Keratinocyte (primary cell): ENCODE data around the gene SYS1. TPM values are rescaled to one million over a fixed set of nuclear protein-coding genes. Genes with fewer than 3 reads are reported as not detected.

ENCODE experiments used
- DNase-seq: peaks from one replicate; pipeline ENCODE4 v3.0.0-alpha.2; 2011; ENCODE audit warnings: low read depth, missing footprints, low spot score
- FAIRE-seq: peaks from 2 replicates; lab custom pipeline; 2011; peaks lifted over from hg19 to GRCh38; lab: Jason Lieb, UNC
- H2AFZ ChIP-seq: 2 replicates; pipeline ENCODE4 v1.6.0; 2012; ENCODE audit warnings: low read length, control low read depth, inconsistent platforms; ENCODE audit not compliant: control insufficient read depth
- H3K27ac ChIP-seq: 2 replicates; pipeline ENCODE4 v1.5.1; 2011; ENCODE audit warnings: low read length; ENCODE audit not compliant: control insufficient read depth, insufficient read depth
- H3K27me3 ChIP-seq: 3 replicates; pipeline ENCODE4 v1.6.0; 2011; ENCODE audit warnings: low read length; ENCODE audit not compliant: control insufficient read depth, insufficient read depth; ENCODE audit errors: extremely low read depth
- H3K36me3 ChIP-seq, 2 experiments: 2 replicates in 1 of 2; 3 replicates in 1 of 2; pipeline ENCODE4 v1.5.1; 2011; ENCODE audit warnings: low read length in 2 of 2, mild to moderate bottlenecking in 1 of 2; ENCODE audit not compliant: control insufficient read depth in 2 of 2, insufficient read depth in 2 of 2; ENCODE audit errors: extremely low read depth in 1 of 2
- H3K4me1 ChIP-seq: 3 replicates; pipeline ENCODE4 v1.5.1; 2011; ENCODE audit warnings: low read length; ENCODE audit not compliant: control insufficient read depth, insufficient read depth; ENCODE audit errors: extremely low read depth
- H3K4me2 ChIP-seq: 3 replicates; pipeline ENCODE4 v1.6.0; 2011; ENCODE audit warnings: low read depth, low read length; ENCODE audit not compliant: control insufficient read depth, insufficient read depth; ENCODE audit errors: extremely low read depth
- H3K4me3 ChIP-seq, 3 experiments: fragments of 200-600 bp in 1 of 3; sonication (generic) in 1 of 3; 2 replicates in 2 of 3; 3 replicates in 1 of 3; pipeline ENCODE4 v1.5.1; 2011 to 2016; ENCODE audit warnings: low read length in 3 of 3, mild to moderate bottlenecking in 3 of 3, control low read depth in 2 of 3, inconsistent platforms in 1 of 3, low read depth in 1 of 3, mixed read lengths in 1 of 3, mixed run types in 1 of 3, moderate library complexity in 1 of 3; ENCODE audit not compliant: control insufficient read depth in 2 of 3, insufficient read depth in 2 of 3; ENCODE audit errors: extremely low read depth in 1 of 3
- H3K79me2 ChIP-seq: 2 replicates; pipeline ENCODE4 v1.6.0; 2012; ENCODE audit warnings: low read length; ENCODE audit not compliant: control insufficient read depth, insufficient read depth
- H3K9ac ChIP-seq: 3 replicates; pipeline ENCODE4 v1.6.0; 2011; ENCODE audit warnings: low read length; ENCODE audit not compliant: control insufficient read depth, insufficient read depth; ENCODE audit errors: extremely low read depth
- H3K9me1 ChIP-seq: 3 replicates; pipeline ENCODE4 v1.6.0; 2011; ENCODE audit warnings: low read length; ENCODE audit not compliant: control insufficient read depth, insufficient read depth; ENCODE audit errors: extremely low read depth
- H3K9me3 ChIP-seq: 2 replicates; pipeline ENCODE4 v1.5.1; 2012; ENCODE audit warnings: low read depth, low read length; ENCODE audit not compliant: control insufficient read depth
- H4K20me1 ChIP-seq: 3 replicates; pipeline ENCODE4 v1.6.0; 2011; ENCODE audit warnings: low read length; ENCODE audit not compliant: control insufficient read depth, insufficient read depth; ENCODE audit errors: extremely low read depth
- EZH2 ChIP-seq: IDR thresholded peaks from one replicate; pipeline ENCODE4 v1.6.1; 2012; ENCODE audit warnings: inconsistent platforms, mild to moderate bottlenecking, low read length, moderate library complexity
- dilution Hi-C: fragments of 300-500 bp; cut with MboI; formaldehyde crosslinking; loops from one replicate; pipeline ENCODE4 v1.7.0; 2020; ENCODE audit warnings: low sequenced_read_pairs; ENCODE audit not compliant: extremely low pct_ligation_motif_present
- polyA plus RNA-seq, 5 experiments: library from polyadenylated mRNA; depleted of rRNA in 3 of 5; stranded (reverse) in 3 of 5; stranded (forward) in 1 of 5; unstranded in 1 of 5; fragments of >200 nt; gene quantifications; 1 replicate in 1 of 5; 2 replicates in 3 of 5; 3 replicates in 1 of 5; pipeline versions ENCODE4 v1.2.1 to v1.2.3, GENCODE V29; 2011 to 2012; ENCODE audit warnings: missing spikeins in 2 of 5, low read depth in 1 of 5, low replicate concordance in 1 of 5
- TF ChIP-seq, protein P1 (sequence below), 3 experiments: IDR thresholded peaks in 1 of 3; conservative IDR thresholded peaks in 1 of 3; optimal IDR thresholded peaks in 1 of 3; 2 replicates in 2 of 3; 3 replicates in 1 of 3; pipeline versions ENCODE3 to v1.5.1; 2011; ENCODE audit warnings: low read length in 3 of 3, mild to moderate bottlenecking in 3 of 3, moderate library complexity in 2 of 3, control low read depth in 1 of 3, inconsistent platforms in 1 of 3; ENCODE audit not compliant: insufficient read depth in 2 of 3; ENCODE audit errors: extremely low read depth in 1 of 3

SYS1 gene
- polyA plus RNA-seq, 1 donor (not counting 4 experiments of a cell fraction or from before 2014, with no cell fraction given): 16.8 TPM

- TF ChIP-seq, protein P1, sequence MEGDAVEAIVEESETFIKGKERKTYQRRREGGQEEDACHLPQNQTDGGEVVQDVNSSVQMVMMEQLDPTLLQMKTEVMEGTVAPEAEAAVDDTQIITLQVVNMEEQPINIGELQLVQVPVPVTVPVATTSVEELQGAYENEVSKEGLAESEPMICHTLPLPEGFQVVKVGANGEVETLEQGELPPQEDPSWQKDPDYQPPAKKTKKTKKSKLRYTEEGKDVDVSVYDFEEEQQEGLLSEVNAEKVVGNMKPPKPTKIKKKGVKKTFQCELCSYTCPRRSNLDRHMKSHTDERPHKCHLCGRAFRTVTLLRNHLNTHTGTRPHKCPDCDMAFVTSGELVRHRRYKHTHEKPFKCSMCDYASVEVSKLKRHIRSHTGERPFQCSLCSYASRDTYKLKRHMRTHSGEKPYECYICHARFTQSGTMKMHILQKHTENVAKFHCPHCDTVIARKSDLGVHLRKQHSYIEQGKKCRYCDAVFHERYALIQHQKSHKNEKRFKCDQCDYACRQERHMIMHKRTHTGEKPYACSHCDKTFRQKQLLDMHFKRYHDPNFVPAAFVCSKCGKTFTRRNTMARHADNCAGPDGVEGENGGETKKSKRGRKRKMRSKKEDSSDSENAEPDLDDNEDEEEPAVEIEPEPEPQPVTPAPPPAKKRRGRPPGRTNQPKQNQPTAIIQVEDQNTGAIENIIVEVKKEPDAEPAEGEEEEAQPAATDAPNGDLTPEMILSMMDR (optimal IDR thresholded peaks at IDR 0.05 in 1 of 3, IDR thresholded peaks at IDR 0.05 in 1 of 3, conservative IDR thresholded peaks at IDR 0.05 in 1 of 3; ENCODE audit: extremely low read depth in 1 of 3, insufficient read depth in 2 of 3, low read length in 3 of 3): no peak
- no peak for TF ChIP-seq EZH2
- H3K9me1 ChIP-seq: no peaks in the 10 kb centered on the region
- H3K4me1 ChIP-seq: peaks cover 9% of the 10 kb centered on the region
- dilution Hi-C loops: no loop called here
- no peak overlapping the region for H3K4me2 ChIP-seq
- H2AFZ ChIP-seq: no peak overlapping the region
- peaks cover 12 to 23% of the 10 kb centered on the region in 2 experiments for H3K36me3 ChIP-seq
- no peaks in the 10 kb centered on the region for H3K27me3 ChIP-seq
- no peak overlapping the region for H3K27ac ChIP-seq
- no peaks in the 10 kb centered on the region for H4K20me1 ChIP-seq
- H3K9ac ChIP-seq: no peak overlapping the region
- DNase-seq (no peak), FAIRE-seq (no peak)
- no peak overlapping the region for H3K4me3 ChIP-seq
- H3K79me2 ChIP-seq: peaks cover 19% of the 10 kb centered on the region
- no peaks in the 10 kb centered on the region for H3K9me3 ChIP-seq
Measured at GRCh38 chr20:45367126-45367525, 4.2 kb downstream of the SYS1 start.

DNA sequence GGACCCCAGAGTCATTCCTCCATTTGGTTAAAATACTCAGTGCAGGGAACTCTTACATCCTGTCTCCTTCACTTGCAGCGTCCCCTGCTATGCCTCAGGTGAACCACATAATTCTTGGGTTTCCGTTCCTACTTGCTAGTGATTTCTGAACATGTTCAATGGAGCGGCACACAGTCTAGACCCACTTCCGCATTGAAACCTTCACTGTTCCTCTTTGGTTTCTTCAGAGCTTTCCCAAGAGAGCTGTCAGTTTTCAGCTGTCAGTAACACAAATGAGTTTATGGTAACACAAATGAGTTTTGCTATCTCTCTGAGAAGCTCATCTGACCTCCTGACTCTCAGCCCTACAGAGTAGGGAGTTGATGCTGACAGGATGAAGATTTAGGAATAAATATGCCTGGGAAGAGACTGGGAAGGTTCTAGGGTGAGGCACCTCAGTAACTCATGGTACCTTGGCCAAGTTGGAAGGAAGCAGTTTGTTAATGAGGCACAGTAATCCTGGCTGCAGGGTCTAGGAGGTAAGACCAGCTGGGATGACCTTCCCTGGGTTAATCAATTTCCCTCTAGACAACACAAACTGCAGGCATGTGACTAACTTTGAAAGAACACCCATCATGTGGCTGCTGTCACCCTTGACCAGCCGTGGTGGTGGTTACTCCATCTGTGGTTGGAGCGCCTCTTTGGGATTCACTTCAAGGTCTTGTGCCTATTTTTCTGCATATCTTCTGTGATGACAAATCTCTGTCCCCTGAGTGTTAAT is 5.4 kb downstream of the SYS1 start:
- peaks cover 18% of the 10 kb centered on the region for H3K79me2 ChIP-seq
- no peaks in the 10 kb centered on the region for H3K9me1 ChIP-seq
- FAIRE-seq: no peak
- H3K4me1 ChIP-seq: peaks cover 11% of the 10 kb centered on the region
- H3K4me3 ChIP-seq: no peak overlapping the region
- no peaks in the 10 kb centered on the region for H3K9me3 ChIP-seq
- no peak overlapping the region for H3K27ac ChIP-seq
- no peaks in the 10 kb centered on the region for H4K20me1 ChIP-seq
- no peak for TF ChIP-seq EZH2
- TF ChIP-seq, protein P1 (optimal IDR thresholded peaks at IDR 0.05 in 1 of 3, IDR thresholded peaks at IDR 0.05 in 1 of 3, conservative IDR thresholded peaks at IDR 0.05 in 1 of 3; ENCODE audit: extremely low read depth in 1 of 3, insufficient read depth in 2 of 3, low read length in 3 of 3): no peak
- no peak overlapping the region for H2AFZ ChIP-seq
- peaks cover 12 to 23% of the 10 kb centered on the region in 2 experiments for H3K36me3 ChIP-seq
- no peak overlapping the region for H3K9ac ChIP-seq
- DNase-seq: no peak
- dilution Hi-C loops: no loop called here
- H3K4me2 ChIP-seq: no peak overlapping the region
- H3K27me3 ChIP-seq: no peaks in the 10 kb centered on the region
